ENCODE data around the gene ATP1A4. TPM values are rescaled to one million over a fixed set of nuclear protein-coding genes. Genes with fewer than 3 reads are reported as not detected.

The ATP1A4 gene
- total RNA-seq, 1 donor from 2014 or later: 0.38 TPM

DNA sequence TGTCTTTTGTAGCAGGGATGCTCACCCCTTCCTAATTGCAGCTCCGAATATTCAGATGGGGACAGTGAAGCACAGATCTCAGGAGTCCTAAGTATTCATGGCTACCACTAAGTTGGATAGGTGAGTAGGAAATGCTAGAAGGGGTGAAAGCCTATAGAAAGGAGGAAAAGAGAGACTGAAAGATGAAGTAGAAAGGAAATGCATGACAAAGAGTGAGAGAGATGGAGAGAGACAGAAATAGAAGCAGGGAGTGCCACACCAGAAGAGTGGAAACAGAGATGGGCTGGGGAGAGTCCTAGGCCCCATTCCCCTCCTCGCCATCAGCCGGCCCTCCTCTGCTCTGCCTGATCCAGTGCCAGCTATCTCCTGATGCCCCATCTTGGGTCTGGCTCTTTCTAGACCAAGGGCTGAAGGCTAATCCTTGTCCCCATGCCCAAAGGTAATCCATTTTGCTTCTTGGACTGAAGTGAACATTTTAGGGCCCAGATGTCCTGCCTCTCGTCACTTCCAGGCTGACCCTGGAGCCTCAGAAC is 55.8 kb downstream of the ATP1A4 start:
- H3K27ac Mint-ChIP-seq: peak overlapping the region; percentile 91
- DNase-seq (ENCODE audit: low spot score in 2 of 2, unreplicated experiment in 2 of 2): no peak
- no peaks in the 10 kb centered on the region for H3K9me3 Mint-ChIP-seq
- peaks cover 51% of the 10 kb centered on the region for H3K4me1 Mint-ChIP-seq
- H3K4me3 Mint-ChIP-seq: peak overlapping the region; percentile 81
- peaks cover 7% of the 10 kb centered on the region for H3K36me3 Mint-ChIP-seq
- H3K27me3 Mint-ChIP-seq (ENCODE audit: low read depth): no peaks in the 10 kb centered on the region
- no peak for TF ChIP-seq CTCF (IDR thresholded peaks at IDR 0.05; ENCODE audit: unreplicated experiment)

DNA sequence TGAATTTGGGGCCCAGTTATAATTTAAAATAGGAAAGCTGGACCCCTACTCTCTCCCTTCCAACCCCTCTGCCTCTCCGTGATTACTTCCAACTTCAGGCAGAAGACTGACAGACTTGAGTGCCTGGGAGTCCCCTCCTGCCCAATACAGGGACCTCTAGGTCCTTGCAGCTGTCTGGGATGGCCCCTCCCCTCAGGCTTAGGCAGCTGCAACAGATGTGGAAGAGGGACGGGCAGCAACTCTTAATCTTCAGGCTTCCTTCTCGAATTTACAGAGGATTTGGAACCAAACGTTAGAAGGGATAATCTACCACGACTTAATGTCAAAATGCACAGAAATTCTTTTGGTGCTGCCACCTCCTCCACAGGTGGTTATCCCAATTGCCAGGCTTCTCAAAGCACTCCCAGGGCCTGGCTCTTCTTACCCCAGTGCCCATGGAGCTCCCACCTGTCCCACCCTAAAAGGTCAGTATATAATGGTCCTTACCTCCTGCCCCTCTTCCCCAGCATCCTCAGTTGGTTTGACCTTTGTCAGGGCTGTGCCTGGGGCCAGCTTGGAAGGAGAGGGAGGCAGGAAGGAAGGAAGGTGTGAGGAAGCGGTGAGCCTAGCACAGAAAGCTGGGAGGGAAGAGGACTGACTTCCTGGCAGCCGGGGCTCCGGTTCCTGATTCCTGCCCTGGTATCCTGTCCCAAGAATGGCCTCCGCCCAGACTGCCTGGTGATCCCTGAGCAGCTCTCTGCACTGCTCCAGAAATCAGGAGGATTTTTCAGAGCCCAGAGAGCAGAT is 56.6 kb downstream of the ATP1A4 start:
- Mint-ChIP-seq H3K27me3 (ENCODE audit: low read depth) (no peaks in the 10 kb centered on the region), H3K9me3 (no peaks in the 10 kb centered on the region), H3K4me1 (peaks cover 51% of the 10 kb centered on the region), H3K4me3 (peak overlapping the region; percentile 30), H3K36me3 (peaks cover 9% of the 10 kb centered on the region), H3K27ac (peak overlapping the region; percentile 80)
- no peak for DNase-seq (ENCODE audit: low spot score in 2 of 2, unreplicated experiment in 2 of 2)
- no peak for TF ChIP-seq CTCF (IDR thresholded peaks at IDR 0.05; ENCODE audit: unreplicated experiment)

DNA sequence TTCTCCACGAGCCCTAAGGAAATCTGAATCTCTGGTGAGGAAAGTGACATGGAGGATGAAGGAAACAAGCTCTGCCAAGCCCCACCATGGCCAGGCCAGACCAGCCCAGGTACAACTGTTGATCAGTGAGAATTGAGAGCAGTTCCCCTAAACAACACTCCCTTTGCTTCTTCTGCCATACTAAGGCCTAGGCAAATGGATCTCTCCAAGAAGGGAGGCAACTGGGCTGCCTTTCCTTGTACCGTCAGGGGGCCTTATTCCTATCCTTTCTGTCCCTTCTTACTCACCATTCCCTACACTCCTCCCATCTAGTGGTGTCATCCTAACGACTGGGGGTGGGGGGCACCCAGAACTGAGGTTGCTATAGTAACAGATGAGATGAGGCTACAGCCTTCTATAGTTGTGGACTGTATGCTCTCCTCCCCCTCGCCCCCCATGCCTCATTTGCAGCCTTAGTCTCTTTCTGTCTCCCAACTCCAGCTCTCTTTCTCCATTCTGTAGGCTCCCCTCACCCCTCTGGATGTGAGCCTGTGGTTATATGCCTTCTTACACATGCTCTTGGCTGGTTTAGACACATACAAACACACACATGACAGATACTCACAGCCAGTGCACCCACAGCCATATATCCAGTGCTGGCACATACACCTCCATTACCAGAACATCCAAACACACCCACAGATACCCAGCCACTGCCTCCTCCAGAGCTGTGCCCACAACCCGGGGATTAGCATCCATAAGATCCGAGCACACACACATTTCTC is 57.3 kb downstream of the ATP1A4 start:
- Mint-ChIP-seq H3K4me1 (peaks cover 51% of the 10 kb centered on the region), H3K27me3 (ENCODE audit: low read depth) (no peaks in the 10 kb centered on the region), H3K4me3 (no peak overlapping the region), H3K27ac (peak overlapping the region; percentile 84), H3K36me3 (peaks cover 12% of the 10 kb centered on the region), H3K9me3 (no peaks in the 10 kb centered on the region)
- TF ChIP-seq CTCF (IDR thresholded peaks at IDR 0.05; ENCODE audit: unreplicated experiment): no peak
- no peak for DNase-seq (ENCODE audit: low spot score in 2 of 2, unreplicated experiment in 2 of 2)

GRCh38 chr1:160209321-160210046 is 58.1 kb downstream of the ATP1A4 start:
- no peak overlapping the region for H3K4me3 Mint-ChIP-seq
- peak overlapping the region; percentile 84 for H3K27ac Mint-ChIP-seq

More at GRCh38 chr1:160209321-160210046, 58.1 kb downstream of the ATP1A4 start:
- no peaks in the 10 kb centered on the region for H3K27me3 Mint-ChIP-seq (ENCODE audit: low read depth)
- no peak for TF ChIP-seq CTCF (IDR thresholded peaks at IDR 0.05; ENCODE audit: unreplicated experiment)
- H3K9me3 Mint-ChIP-seq: no peaks in the 10 kb centered on the region
- peaks cover 14% of the 10 kb centered on the region for H3K36me3 Mint-ChIP-seq
- H3K4me1 Mint-ChIP-seq: peaks cover 45% of the 10 kb centered on the region
- no peak for DNase-seq (ENCODE audit: low spot score in 2 of 2, unreplicated experiment in 2 of 2)

Measured in mesothelial cell of epicardium (in vitro differentiated cells).